Activated T-cell treated with anti-CD3 and anti-CD28 coated beads for 24 hours (primary cell): ENCODE results near the gene AOC1.
"Not testable (repeated sequence)": the region's sequence is repeated elsewhere in the genome, so short reads cannot be mapped to it uniquely, and the experiment has no call there.

ENCODE experiments used
- DNase-seq: peaks from one replicate; pipeline ENCODE4 v3.0.0-alpha.2; 2020; ENCODE audit warnings: low read depth

AOC1 gene, protein sequence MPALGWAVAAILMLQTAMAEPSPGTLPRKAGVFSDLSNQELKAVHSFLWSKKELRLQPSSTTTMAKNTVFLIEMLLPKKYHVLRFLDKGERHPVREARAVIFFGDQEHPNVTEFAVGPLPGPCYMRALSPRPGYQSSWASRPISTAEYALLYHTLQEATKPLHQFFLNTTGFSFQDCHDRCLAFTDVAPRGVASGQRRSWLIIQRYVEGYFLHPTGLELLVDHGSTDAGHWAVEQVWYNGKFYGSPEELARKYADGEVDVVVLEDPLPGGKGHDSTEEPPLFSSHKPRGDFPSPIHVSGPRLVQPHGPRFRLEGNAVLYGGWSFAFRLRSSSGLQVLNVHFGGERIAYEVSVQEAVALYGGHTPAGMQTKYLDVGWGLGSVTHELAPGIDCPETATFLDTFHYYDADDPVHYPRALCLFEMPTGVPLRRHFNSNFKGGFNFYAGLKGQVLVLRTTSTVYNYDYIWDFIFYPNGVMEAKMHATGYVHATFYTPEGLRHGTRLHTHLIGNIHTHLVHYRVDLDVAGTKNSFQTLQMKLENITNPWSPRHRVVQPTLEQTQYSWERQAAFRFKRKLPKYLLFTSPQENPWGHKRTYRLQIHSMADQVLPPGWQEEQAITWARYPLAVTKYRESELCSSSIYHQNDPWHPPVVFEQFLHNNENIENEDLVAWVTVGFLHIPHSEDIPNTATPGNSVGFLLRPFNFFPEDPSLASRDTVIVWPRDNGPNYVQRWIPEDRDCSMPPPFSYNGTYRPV

DNA sequence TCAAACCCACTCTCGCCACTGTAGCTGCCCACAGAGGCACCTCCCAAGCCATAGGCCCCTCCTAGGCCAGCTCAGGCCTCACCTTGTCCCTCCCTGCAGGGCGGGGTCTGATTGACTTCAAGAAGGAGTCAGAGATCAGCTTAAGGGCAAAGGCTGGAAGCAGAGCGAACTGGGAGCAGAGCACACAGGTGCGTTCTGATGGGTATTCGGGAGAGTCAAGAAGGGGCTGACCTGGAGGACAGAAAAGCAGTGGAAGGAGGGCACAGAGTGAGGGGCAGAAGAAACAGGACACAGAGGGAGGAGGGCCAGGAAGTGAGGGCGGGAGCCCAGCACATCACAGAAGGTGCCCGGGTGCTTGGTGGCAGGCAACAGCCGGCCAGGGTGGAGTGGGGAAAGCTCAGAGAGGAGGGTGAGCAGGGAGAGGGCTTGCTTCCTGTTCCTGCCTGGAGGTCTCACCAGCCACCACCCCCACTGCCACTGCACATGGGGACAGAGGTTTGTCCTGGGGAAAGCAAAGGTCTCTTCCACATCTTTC, at the start of gene AOC1:
Gene AOC1, plus strand, starts transcription at position 147 of the 535 bp plus-strand sequence. CDS start 3,954 bp downstream, outside the sequence.
- DNase-seq: no peak

DNA sequence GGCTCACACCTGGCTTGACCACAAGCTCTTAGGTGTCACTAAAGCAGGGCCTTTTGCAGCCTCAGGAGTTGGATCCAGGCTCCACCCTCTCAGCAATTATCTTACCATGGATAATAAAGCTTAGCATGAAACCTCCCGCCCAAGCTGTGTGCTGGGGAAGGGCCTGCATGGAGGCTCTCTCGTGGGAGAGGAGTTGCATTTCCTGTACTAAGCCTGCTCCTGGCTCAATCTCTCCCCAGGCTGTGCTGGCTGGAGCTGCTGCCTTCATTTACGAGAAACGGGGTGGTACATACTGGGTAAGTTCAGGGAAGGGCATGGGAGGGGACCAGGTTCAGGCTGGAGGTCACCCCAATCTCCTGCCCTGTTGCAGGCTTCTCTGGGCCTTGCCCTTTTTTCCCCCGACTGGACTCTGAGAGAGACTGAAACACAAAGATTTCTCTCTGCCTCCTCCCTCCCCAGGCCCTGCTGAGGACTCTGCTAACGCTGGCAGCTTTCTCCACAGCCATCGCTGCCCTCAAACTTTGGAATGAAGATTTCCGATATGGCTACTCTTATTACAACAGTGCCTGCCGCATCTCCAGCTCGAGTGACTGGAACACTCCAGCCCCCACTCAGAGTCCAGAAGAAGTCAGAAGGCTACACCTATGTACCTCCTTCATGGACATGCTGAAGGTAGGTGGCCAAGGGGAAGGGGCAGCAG, 49.0 kb upstream of the AOC1 start:
- no peak for DNase-seq

DNA sequence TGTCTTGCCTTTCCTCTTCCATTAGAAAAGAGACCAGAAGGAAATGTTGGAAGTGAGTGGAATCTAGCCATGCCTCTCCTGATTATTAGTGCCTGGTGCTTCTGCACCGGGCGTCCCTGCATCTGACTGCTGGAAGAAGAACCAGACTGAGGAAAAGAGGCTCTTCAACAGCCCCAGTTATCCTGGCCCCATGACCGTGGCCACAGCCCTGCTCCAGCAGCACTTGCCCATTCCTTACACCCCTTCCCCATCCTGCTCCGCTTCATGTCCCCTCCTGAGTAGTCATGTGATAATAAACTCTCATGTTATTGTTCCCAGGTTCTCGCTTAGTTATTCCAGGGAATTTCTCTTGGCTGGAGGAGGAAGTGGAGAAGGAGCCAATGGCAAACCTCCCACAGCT, 47.5 kb upstream of the AOC1 start:
- no peak for DNase-seq

DNA sequence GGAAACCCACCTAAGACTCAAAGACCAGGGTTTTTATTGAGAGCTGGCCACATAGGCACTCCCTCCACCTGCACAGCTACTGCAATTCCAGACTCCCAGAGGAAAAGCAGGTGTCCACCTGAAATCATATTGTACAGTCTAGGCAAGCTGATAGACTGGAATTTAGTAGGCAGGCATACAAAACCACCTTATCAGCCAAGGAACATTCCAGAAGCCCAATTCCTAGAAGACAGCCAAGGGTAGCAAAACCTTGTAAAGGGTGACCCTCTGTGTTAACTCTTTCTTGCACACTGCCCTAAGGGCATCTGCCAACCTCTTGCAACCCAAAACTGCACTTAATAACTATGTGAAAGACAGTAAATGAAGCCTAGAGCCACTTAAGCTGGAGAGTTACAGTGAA, 46.5 kb upstream of the AOC1 start:
- no peak for DNase-seq

DNA sequence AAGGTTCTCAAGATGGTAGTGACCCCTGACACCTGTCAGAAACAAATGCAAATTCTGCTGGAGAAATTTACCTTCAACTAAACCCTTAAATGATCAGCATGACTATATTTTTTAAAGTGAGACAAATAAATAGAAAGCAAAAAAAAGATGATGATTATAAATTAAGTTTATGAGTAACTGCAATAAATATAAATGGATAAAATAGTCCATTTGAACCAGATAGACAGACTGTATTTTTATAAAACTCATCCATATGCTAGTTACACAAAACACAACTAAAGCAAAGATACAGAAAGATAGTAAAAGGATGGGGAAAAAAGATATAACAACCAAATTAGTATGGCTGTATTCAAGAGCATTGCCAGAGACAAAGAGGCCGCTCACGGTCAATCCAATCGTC, 45.9 kb upstream of the AOC1 start:
- DNase-seq: no peak

DNA sequence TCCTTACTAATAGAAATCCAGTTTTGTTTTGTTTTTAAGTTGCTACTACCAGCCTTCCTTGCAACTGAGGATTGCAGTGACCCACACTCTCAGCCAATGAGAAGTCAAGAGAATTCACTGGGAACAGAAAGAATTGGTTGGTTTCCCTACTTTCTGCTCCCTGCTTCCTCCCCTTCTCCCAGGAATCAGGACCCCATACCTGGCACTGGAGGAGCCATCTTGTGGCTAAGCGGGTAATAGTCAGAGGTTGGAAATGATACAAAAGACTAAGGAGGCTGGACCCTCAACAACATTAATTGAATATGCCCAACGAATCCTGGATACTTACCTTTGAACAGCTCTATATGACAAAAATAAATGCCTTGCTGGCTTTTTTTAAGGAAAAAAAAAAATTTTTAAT, 45.5 kb upstream of the AOC1 start:
- DNase-seq: no peak

DNA sequence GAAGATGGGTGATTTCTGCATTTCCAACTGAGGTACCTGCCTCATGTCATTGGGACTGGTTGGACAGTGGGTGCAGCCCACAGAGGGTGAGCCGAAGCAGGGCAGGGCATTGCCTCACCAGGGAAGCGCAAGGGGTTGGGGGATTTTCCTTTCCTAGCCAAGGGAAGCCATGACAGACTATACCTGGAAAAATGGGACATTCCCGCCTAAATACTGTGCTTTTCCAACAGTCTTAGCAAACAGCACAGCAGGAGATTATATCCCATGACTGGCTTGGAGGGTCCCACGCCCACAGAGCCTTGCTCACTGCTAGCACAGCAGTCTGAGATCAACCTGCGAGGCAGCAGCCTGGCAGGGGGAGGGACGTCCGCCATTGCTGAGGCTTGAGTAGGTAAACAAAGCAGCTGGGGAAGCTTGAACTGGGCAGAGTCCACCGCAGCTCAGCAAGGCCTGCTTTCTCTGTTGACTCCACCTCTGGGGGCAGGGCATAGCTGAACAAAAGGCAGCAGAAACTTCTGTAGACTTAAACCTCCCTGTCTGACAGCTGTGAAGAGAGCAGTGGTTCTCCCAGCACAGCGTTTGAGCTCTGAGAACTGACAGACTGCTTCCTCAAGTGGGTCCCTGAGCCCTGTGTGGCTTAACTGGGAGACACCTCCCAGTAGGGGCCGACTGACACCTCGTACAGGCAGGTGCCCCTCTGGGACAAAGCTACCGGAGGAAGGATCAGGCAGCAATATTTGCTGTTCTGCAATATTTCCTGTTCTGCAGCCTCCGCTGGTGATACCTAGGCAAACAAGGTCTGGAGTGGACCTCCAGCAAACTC, 44.5 kb upstream of the AOC1 start:
- not testable (repeated sequence) for DNase-seq

DNA sequence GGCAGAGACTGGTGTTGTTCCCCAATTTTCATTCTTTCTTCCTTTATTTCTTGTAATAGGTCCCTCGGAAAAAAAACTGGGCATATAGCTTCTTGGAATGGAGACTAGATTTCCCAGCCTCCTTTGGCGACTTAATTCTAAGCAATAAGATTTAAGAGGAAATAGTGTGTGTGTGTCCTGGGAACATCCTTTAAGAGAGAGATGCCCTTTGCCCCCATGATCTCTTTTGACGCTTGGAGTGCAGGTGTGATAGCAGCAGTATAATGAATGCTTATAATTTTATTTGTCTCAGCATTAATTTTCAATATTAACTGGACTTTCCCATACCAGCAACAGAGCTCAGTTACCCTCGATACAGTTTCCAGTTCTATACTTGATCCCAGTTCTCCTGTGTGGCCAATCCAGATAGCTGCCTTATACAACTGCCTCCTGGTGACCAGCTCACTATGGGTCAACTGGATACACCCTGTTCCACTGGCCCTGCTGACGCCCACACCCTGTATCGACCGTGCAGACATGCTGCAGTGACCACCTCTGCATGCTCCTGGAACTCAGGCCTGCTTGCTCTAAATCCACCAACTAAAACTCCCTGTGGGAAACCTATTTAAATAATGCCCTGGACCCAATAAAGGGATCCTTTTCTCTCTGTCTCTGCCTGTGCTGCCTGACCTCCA, 37.9 kb upstream of the AOC1 start:
- no peak for DNase-seq

DNA sequence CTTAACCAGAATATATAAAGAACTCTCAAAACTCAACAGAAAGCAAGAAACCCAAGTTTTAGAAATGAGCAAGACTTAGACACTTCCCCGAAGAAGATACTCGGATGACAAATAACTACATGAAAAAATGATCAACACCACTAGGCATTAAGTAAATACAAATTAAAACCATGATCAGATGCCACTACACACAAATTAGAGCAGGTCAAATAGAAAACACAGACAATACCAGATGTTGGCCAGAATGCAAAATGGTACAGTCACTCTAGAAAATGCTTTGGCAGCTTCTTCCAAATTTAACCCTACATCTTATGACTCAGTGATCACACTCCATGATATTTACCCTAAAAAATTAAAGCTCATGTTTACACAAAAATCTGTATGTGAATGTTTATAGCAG, 33.3 kb upstream of the AOC1 start:
- DNase-seq: no peak

DNA sequence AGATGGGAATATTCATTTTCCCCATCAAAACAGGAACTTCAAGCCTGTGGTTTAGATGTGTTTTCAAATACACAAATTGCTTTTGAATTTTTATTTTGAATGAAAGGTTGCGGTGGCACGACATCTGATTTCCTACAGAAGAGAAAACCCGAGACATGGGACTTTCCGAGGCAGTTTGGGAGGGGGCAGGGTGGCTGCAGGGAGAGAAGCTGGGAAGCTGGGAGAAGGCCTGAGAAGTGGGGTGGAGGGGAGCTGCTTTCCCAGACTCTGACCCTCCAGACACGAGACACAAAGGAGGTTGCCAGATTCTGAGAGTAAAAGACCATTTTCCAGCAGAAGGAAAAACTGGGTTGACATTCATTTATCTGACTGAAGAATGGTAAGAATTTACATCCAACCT, 32.2 kb upstream of the AOC1 start:
- no peak for DNase-seq

DNA sequence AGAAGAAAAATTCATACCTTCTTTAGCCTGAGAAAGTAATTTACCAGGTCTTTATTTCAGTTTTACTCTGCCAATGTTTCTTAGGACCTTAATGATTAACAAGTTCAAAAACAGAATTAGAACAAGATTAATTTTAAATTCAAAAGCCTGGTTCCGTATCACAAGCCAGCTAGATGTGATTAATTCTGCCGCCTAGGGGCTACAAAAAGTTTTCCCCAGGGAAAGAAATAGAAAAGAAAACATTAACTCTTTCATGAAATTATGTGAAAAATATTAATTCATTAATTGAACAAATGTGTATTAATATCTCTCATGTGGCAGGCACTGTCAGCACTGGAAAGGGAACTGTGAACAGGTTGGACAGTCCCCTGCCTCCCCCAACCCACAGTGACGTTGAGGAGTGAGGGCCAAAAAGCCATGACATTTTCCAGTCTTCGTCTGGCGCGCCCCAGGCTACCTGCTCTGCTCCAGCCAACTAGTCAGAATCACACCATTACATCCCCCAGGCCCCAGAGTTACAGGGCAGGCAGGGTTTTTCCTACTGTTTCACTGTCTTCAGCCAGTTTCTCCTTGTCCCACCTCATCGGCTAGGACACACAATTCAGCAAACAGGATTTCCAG, 31.6 kb upstream of the AOC1 start:
- DNase-seq: no peak

DNA sequence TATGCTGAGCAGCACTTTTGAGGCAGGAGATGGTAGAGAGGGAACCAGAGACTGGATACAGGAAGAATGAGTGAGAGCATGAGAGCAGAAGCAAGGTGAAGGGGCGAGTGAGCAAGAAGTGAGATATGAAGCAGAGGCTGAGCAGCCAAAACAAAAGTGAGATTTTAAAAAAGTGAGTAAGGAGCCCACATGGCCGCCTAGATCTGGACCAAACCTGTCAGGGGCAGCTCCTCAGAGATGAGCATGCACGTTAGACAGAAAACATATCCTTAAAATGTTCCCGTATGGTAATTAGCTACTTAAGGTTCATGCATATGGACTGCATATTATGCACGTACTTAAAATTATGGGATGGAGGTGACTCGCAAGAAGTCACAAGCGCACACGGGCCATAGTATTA, 29.3 kb upstream of the AOC1 start:
- DNase-seq: no peak

DNA sequence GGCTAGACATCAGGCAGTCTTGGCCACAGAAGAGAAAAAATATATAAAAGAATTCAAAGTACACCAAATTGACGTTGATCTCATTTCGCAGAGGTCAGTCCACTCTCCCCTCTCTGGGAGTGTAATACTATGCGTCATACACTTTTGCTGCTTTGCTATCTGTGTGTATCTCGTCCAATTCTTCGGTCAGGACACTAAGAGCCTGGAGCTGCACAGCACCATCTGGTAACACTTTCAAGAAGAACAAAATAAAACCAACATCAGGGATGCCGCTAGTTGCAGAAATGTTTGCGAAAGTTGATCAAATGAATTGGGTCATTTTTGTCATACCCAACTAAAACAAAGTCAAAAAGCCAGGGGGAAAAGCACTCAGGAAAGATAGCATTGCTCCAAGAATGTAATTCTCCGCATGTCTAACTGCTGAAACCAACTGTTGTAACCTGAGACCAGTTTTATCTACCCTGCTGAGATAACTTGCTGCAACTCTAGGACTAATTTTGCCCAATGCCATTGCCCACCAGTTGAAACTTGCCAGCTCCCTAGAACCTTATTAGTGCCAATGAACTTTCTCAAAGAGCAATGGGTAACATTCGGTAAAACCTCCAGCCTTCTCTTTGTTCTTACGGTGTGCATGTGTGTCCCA, 28.7 kb upstream of the AOC1 start:
- no peak for DNase-seq

DNA sequence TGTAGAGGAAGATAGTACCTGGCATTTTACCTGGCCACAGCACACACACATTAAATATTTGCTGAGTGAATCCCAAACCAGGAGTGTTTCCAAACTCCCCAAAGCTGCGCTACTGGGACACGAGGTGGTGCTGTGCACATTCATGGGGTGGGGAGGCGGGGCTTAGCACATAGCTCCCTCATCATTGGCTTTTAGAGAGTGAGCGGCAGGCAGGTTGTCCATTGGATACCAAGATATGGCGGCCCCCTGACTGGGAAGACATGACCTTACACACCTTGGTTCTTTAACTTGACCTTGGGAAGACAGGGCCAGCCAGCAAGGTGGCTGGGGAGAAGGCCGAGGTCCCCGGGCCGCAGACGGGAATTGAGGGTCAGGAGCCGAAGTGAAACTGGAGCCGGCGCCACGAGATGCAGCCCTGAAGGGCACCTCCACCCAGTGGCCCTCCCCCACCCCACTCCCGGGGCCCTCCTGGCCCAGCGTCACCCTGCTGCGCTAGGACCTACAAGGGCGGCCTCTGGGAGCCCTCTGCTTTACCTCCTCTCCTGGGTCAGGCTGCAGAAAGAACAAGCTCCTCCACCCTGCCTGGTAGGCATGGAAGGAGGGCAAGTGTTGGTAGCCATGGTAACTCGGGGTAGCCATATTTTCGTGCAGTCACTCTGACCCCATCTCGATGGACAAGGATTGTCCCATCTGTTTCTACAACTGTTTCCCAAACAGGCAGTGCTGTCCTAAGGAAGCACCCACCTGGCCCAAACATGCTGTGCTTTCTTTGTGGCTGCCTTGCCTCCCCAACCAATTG, 27.7 kb upstream of the AOC1 start:
- DNase-seq: no peak

DNA sequence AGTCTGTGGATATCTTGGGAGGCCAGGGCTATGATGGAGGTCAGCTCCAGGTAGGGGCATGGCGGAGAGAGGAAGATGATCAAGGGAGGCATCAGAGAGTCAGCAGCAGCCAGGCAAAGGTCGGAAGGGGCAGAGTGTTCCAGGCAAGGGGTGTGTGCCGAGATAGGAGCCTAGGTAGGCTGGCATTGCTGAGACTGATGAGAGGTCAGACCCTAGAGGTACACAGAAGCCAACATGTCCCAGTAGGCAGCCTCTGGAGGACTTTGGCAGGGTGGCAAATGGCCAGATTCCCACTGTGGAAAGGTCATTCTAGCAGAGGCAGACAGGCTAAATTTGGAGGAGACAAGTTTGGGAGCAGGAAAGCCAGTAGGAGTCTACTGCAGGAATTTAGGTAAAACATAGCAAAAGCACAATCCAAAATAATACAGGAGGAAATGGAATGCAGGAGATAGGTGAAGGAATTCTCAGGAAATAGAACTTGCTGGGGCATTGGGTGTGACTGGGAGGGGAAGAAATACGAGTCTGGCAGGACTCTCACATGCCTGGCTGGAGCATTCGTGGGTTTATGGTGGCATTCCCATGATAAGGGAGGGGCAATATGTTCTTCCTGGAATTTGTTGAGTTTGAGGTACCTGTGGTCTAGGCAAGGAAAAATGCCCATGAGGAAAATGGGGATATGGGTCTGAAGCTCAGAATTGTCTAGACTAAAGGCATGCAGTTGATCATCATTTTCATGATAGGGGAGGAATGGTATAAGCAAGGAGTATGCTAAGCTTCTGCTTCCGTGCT, 26.1 kb upstream of the AOC1 start:
- DNase-seq: no peak

DNA sequence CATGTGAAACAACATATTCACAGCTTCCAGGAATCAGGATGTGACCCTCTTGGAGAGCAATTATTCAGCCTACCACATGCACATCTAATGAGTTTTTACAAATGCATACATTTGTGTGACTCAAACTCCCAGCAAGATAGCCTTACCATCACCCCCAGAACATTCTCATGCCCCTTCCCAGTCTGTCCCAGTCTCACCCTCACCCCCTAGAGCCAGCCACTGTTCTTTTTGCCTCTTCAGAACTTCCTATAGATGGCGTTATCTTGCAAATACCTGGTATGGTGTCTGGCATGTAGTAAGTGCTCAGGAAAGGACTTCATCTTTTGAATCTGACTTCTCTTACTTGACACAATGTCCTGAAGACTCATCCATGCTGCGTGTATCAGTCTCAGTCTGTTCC, 23.9 kb upstream of the AOC1 start:
- DNase-seq: no peak

DNA sequence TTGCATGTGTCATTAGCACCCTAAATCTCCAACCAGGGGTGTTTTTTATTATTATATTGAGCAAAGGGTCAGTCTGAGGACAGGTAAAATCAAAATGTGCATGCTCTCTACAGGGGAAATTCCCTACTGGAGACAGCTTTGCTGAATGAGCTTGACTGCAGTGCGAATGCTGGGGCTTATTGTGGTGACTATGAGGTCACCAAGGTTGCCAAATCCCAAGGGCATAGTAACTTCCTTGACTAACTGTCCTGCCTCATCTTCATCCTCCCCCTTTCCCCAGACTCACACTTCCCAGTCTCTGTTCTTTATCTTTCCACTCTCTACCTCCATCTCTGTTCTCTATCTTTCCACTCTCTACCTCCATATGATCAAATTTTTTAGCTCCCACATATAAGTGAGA, 22.9 kb upstream of the AOC1 start:
- no peak for DNase-seq

DNA sequence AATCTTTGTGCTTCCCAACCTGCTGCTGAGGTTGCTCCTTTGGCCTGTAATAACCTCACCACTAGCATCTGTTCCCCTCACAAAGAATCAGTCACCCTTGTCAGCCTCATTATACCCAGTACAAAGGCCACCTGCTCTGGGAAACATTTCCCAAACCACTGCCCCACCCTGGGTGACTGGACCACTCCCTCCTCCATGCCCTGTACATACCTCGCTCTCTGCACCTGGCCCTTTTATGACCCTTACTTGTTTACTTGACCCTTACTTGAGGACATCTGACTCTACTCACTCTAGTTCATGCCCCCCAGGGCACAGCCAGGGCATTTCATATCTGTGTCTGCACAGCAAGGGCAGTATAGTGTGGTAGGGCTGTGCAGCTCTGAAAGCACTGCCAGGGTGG, 21.4 kb upstream of the AOC1 start:
- no peak for DNase-seq

DNA sequence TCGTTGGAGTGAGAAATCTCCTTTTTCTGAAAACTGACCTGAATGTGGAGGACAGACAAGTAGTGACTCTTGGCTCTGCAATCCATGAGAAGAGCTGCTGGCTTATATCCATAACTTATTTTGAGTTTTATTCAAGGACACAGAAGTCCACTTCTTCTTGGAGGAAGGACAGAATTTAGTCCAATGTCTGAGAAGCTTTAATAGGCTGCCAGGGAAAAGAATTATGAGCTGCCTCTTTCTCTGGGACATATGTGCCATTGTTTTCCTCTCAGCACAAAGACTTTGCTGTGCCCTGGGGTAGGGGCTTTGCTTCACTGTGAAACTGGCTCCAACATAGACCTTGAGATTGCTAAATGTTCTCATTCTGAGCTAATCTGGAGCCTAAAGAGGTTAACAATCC, 20.5 kb upstream of the AOC1 start:
- no peak for DNase-seq
